Natural killer cell (primary cell): Measurements from ENCODE around the gene CACNA1D. TPM values are rescaled to one million over a fixed set of nuclear protein-coding genes. Genes with fewer than 3 reads are reported as not detected.

Experiments used
- ATAC-seq, 3 donors: fragments of 150-1000 bp in 2 of 3; fragments of 200-7000 bp in 1 of 3; cut with Tn5 transposase; 1 replicate in 1 of 3; 2 replicates in 2 of 3; pipeline ENCODE4 v1.10.0; 2021; ENCODE audit warnings: mild to moderate bottlenecking in 2 of 3, moderate library complexity in 2 of 3
- DNase-seq, 2 donors: peaks; one replicate each; pipeline versions ENCODE4 v3.0.0 to v3.0.0-alpha.2; 2013 to 2021; ENCODE audit warnings: mixed read lengths in 1 of 2
- H3K27ac ChIP-seq: one replicate; pipeline ENCODE4 v1.5.1; 2013; ENCODE audit warnings: mild to moderate bottlenecking, low read length
- H3K27me3 ChIP-seq: one replicate; pipeline ENCODE4 v1.6.1; 2013; ENCODE audit warnings: low read length; ENCODE audit not compliant: control insufficient read depth, insufficient read depth
- H3K36me3 ChIP-seq: one replicate; pipeline ENCODE4 v1.6.1; 2013; ENCODE audit warnings: low read length; ENCODE audit not compliant: control insufficient read depth, insufficient read depth
- H3K4me1 ChIP-seq: one replicate; pipeline ENCODE4 v1.6.1; 2013; ENCODE audit warnings: low read length; ENCODE audit not compliant: control insufficient read depth, insufficient read depth
- H3K4me3 ChIP-seq: one replicate; pipeline ENCODE4 v1.5.1; 2013; ENCODE audit warnings: low read length
- H3K9me3 ChIP-seq: one replicate; pipeline ENCODE4 v1.6.1; 2013; ENCODE audit warnings: low read length; ENCODE audit not compliant: control insufficient read depth, insufficient read depth
- H3K27ac Mint-ChIP-seq, 2 donors: one replicate each; pipeline ENCODE4 v1.8.0; 2022; ENCODE audit warnings: mild to moderate bottlenecking in 2 of 2, mixed read lengths in 2 of 2, moderate library complexity in 1 of 2
- H3K27me3 Mint-ChIP-seq, 2 donors: one replicate each; pipeline ENCODE4 v1.8.0; 2022; ENCODE audit warnings: low read depth in 2 of 2, mixed read lengths in 2 of 2
- H3K36me3 Mint-ChIP-seq: one replicate; pipeline ENCODE4 v1.8.0; 2022; ENCODE audit warnings: mixed read lengths
- H3K4me1 Mint-ChIP-seq, 2 donors: one replicate each; pipeline ENCODE4 v1.8.0; 2022; ENCODE audit warnings: mixed read lengths in 2 of 2
- H3K4me3 Mint-ChIP-seq: one replicate; pipeline ENCODE4 v1.8.0; 2022; ENCODE audit warnings: mild to moderate bottlenecking, moderate library complexity, mixed read lengths
- H3K9me3 Mint-ChIP-seq, 2 donors: one replicate each; pipeline ENCODE4 v1.8.0; 2022; ENCODE audit warnings: mixed read lengths in 2 of 2
- CTCF ChIP-seq: fragments of 200-600 bp; IDR thresholded peaks from one replicate; pipeline ENCODE4 v1.8.0; 2022; ENCODE audit warnings: antibody characterized with exemption
- WGBS: methylation state at CpG from one replicate; pipeline ENCODE4 v1.1.7; 2013; ENCODE audit warnings: missing lambda C conversion rate; ENCODE audit not compliant: insufficient coverage; 5-methylcytosine and 5-hydroxymethylcytosine counted together
- intact Hi-C: fragments of 100-400 bp; cut with micrococcal nuclease; formaldehyde crosslinking; loops from one replicate; pipeline ENCODE4 v1.14.2; 2022
- total RNA-seq, 4 donors: library from RNA; stranded (reverse); fragments of 120-200 nt in 1 of 4; gene quantifications; one replicate each; pipeline versions ENCODE4 v1.2.3 to v1.2.4, GENCODE V29; 2013 to 2022

CACNA1D gene
- total RNA-seq, 3 donors from 2014 or later (not counting 1 experiment from before 2014, with no cell fraction given): 0.54 to 10.1 TPM; not detected in 1

- Mint-ChIP-seq H3K27ac (no peak overlapping the region), H3K9me3 (no peaks in the 10 kb centered on the region), H3K27me3 (peaks cover 0 to 7% of the 10 kb centered on the region in 2 donors), H3K4me1 (no peaks in the 10 kb centered on the region), H3K36me3 (no peaks in the 10 kb centered on the region), H3K4me3 (no peak overlapping the region)
- WGBS: 74% methylated on average over 12 of the region's 12 CpGs
- DNase-seq: no peak
- H3K27ac ChIP-seq: no peak overlapping the region
- no peak for TF ChIP-seq CTCF
- intact Hi-C loops: no loop called here
- ATAC-seq: no peak
- H3K27me3 ChIP-seq: no peaks in the 10 kb centered on the region
- H3K9me3 ChIP-seq: no peaks in the 10 kb centered on the region
- H3K4me3 ChIP-seq: no peak overlapping the region
- H3K4me1 ChIP-seq: no peaks in the 10 kb centered on the region
- H3K36me3 ChIP-seq: no peaks in the 10 kb centered on the region
These were observed 274.4 kb downstream of the CACNA1D start for GRCh38 chr3:53768478-53769459.

GRCh38 chr3:53772562-53772961 lies 278.2 kb downstream of the CACNA1D start:
- no peak overlapping the region for H3K4me3 ChIP-seq
- no peak for DNase-seq
- H3K4me1 ChIP-seq: no peaks in the 10 kb centered on the region
- 94% methylated on average over 14 of the region's 14 CpGs for WGBS
- no peaks in the 10 kb centered on the region for H3K36me3 ChIP-seq
- no peaks in the 10 kb centered on the region for H3K27me3 ChIP-seq
- no peaks in the 10 kb centered on the region for H3K9me3 ChIP-seq
- Mint-ChIP-seq H3K27ac (no peak overlapping the region), H3K27me3 (peaks cover 0 to 10% of the 10 kb centered on the region in 2 donors), H3K4me1 (no peaks in the 10 kb centered on the region), H3K36me3 (no peaks in the 10 kb centered on the region), H3K9me3 (no peaks in the 10 kb centered on the region), H3K4me3 (no peak overlapping the region)
- no peak for TF ChIP-seq CTCF
- intact Hi-C loops: no loop called here
- H3K27ac ChIP-seq: no peak overlapping the region
- no peak for ATAC-seq

- no peak for TF ChIP-seq CTCF
- Mint-ChIP-seq H3K27me3 (peaks cover 0 to 10% of the 10 kb centered on the region in 2 donors), H3K36me3 (no peaks in the 10 kb centered on the region), H3K4me1 (no peaks in the 10 kb centered on the region), H3K27ac (no peak overlapping the region), H3K9me3 (no peaks in the 10 kb centered on the region), H3K4me3 (no peak overlapping the region)
- Histone ChIP-seq H3K27me3 (no peaks in the 10 kb centered on the region), H3K4me1 (no peaks in the 10 kb centered on the region), H3K9me3 (no peaks in the 10 kb centered on the region), H3K27ac (no peak overlapping the region), H3K4me3 (no peak overlapping the region), H3K36me3 (no peaks in the 10 kb centered on the region)
- no peak for ATAC-seq
- no peak for DNase-seq
- 92% methylated on average over 5 of the region's 5 CpGs for WGBS
- intact Hi-C loops: no loop called here
These were observed 278.6 kb downstream of the CACNA1D start for GRCh38 chr3:53773021-53773436.
